GM23338 (cell line): ENCODE data around the gene FES. TPM values are rescaled to one million over a fixed set of nuclear protein-coding genes. Genes with fewer than 3 reads are reported as not detected.

Experiments used
- ATAC-seq: fragments of 200-7000 bp; cut with Tn5 transposase; 3 replicates; pipeline ENCODE4 v1.9.1; 2020
- DNase-seq: peaks from one replicate; pipeline ENCODE4 v3.0.0-alpha.2; 2015; ENCODE audit warnings: low spot score
- H2AFZ ChIP-seq: fragments of 200-600 bp; sonication (generic); 2 replicates; pipeline ENCODE4 v1.8.0; 2016; ENCODE audit warnings: antibody characterized with exemption, mild to moderate bottlenecking, moderate library complexity
- H3F3A ChIP-seq: fragments of 200-600 bp; sonication (generic); replicated peaks from 2 replicates; pipeline ENCODE4 v1.8.0; 2017; ENCODE audit warnings: antibody characterized with exemption, mixed run types, low read depth
- H3K27ac ChIP-seq: fragments of 200-600 bp; sonication (generic); 2 replicates; pipeline ENCODE4 v1.6.1; 2016; ENCODE audit warnings: low read depth
- H3K27me3 ChIP-seq: fragments of 200-600 bp; sonication (generic); 2 replicates; pipeline ENCODE4 v1.8.0; 2016; ENCODE audit warnings: mild to moderate bottlenecking, mixed run types, moderate library complexity; ENCODE audit not compliant: insufficient read depth
- H3K36me3 ChIP-seq: fragments of 200-600 bp; sonication (generic); 2 replicates; pipeline ENCODE4 v1.8.0; 2016; ENCODE audit warnings: mild to moderate bottlenecking; ENCODE audit not compliant: insufficient read depth
- H3K4me1 ChIP-seq: fragments of 200-600 bp; sonication (generic); 2 replicates; pipeline ENCODE4 v1.8.0; 2016; ENCODE audit warnings: mild to moderate bottlenecking, moderate library complexity; ENCODE audit not compliant: insufficient read depth
- H3K4me2 ChIP-seq: fragments of 200-600 bp; sonication (generic); 2 replicates; pipeline ENCODE4 v1.7.1; 2017; ENCODE audit warnings: mixed run types
- H3K4me3 ChIP-seq: fragments of 200-600 bp; sonication (generic); 2 replicates; pipeline ENCODE4 v1.6.1; 2016; ENCODE audit warnings: mixed run types
- H3K79me2 ChIP-seq: fragments of 200-600 bp; sonication (generic); replicated peaks from 2 replicates; pipeline ENCODE4 v1.8.0; 2017; ENCODE audit warnings: mild to moderate bottlenecking; ENCODE audit not compliant: insufficient read depth
- H3K9me2 ChIP-seq: fragments of 200-600 bp; sonication (generic); 2 replicates; pipeline ENCODE4 v1.8.0; 2017; ENCODE audit not compliant: insufficient read depth
- H4K20me1 ChIP-seq: fragments of 200-600 bp; sonication (generic); replicated peaks from 2 replicates; pipeline ENCODE4 v1.8.0; 2017; ENCODE audit warnings: mild to moderate bottlenecking; ENCODE audit not compliant: insufficient read depth
- H3K27ac Mint-ChIP-seq: 2 replicates; pipeline ENCODE4 v1.8.0; 2020; ENCODE audit warnings: inconsistent platforms, mild to moderate bottlenecking, moderate library complexity, mixed read lengths
- H3K27me3 Mint-ChIP-seq: 3 replicates; pipeline ENCODE4 v1.8.0; 2022; ENCODE audit warnings: low read depth, mild to moderate bottlenecking, moderate library complexity, mixed read lengths, inconsistent platforms; ENCODE audit not compliant: insufficient read depth, poor library complexity
- H3K36me3 Mint-ChIP-seq: 3 replicates; pipeline ENCODE4 v1.8.0; 2021; ENCODE audit warnings: low read depth, mild to moderate bottlenecking, inconsistent platforms, moderate library complexity, mixed read lengths
- H3K4me1 Mint-ChIP-seq: 3 replicates; pipeline ENCODE4 v1.8.0; 2020; ENCODE audit warnings: mild to moderate bottlenecking, inconsistent platforms, mixed read lengths
- H3K4me3 Mint-ChIP-seq: 3 replicates; pipeline ENCODE4 v1.8.0; 2021; ENCODE audit warnings: moderate library complexity, mild to moderate bottlenecking, inconsistent platforms, mixed read lengths
- H3K9me3 Mint-ChIP-seq: 3 replicates; pipeline ENCODE4 v1.8.0; 2020; ENCODE audit warnings: moderate library complexity, mild to moderate bottlenecking, inconsistent platforms, mixed read lengths
- CREB1 ChIP-seq: fragments of 250-450 bp; sonication (Bioruptor Pico); IDR thresholded peaks from 2 replicates; pipeline ENCODE4 v1.5.0; 2020; ENCODE audit warnings: low read depth, mild to moderate bottlenecking, moderate library complexity
- EZH2 ChIP-seq: fragments of 200-600 bp; sonication (generic); IDR thresholded peaks from one replicate; pipeline ENCODE4 v1.8.0; 2017; ENCODE audit warnings: antibody characterized with exemption, mild to moderate bottlenecking, low read depth; ENCODE audit not compliant: unreplicated experiment
- EZH2phosphoT487 ChIP-seq: fragments of 200-600 bp; sonication (generic); IDR thresholded peaks from one replicate; pipeline ENCODE4 v1.8.1; 2018; ENCODE audit warnings: antibody characterized with exemption; ENCODE audit not compliant: unreplicated experiment
- JUNB ChIP-seq: IDR thresholded peaks from one replicate; pipeline ENCODE4 v1.6.1; 2016; ENCODE audit warnings: antibody characterized with exemption; ENCODE audit not compliant: unreplicated experiment
- NANOG ChIP-seq: IDR thresholded peaks from 2 replicates; pipeline ENCODE4 v1.6.1; 2016; ENCODE audit warnings: antibody characterized with exemption, borderline replicate concordance
- POLR2AphosphoS5 ChIP-seq: IDR thresholded peaks from 2 replicates; pipeline ENCODE4 v1.6.1; 2016; ENCODE audit warnings: antibody characterized with exemption, low read depth
- STAT1 ChIP-seq: IDR thresholded peaks from one replicate; pipeline ENCODE4 v1.6.1; 2016; ENCODE audit warnings: antibody characterized with exemption; ENCODE audit not compliant: unreplicated experiment
- ZNF114 ChIP-seq: fragments of 250-450 bp; sonication (Bioruptor Pico); IDR thresholded peaks from 2 replicates; pipeline ENCODE4 v1.5.0; 2020; ENCODE audit warnings: mild to moderate bottlenecking, moderate library complexity
- ZNF331 ChIP-seq: fragments of 250-450 bp; sonication (Bioruptor Pico); IDR thresholded peaks from 2 replicates; pipeline ENCODE4 v1.5.0; 2020; ENCODE audit warnings: low read depth, mild to moderate bottlenecking, moderate library complexity
- polyA plus RNA-seq: library from polyadenylated mRNA; unstranded; fragments of >200 nt; fragmentation: Nextera tagmentation; extraction: Ambion mirVana; gene quantifications from 2 replicates; pipeline ENCODE4 v1.2.1, GENCODE V29; 2016
- total RNA-seq: library from RNA; depleted of rRNA; stranded (reverse); fragments of >200 nt; shearing (Covaris generic); gene quantifications from 2 replicates; pipeline ENCODE4 v1.2.3, GENCODE V29; 2014
- TF ChIP-seq, protein P1 (sequence below): IDR thresholded peaks from 2 replicates; pipeline ENCODE4 v1.6.1; 2016; ENCODE audit warnings: antibody characterized with exemption
- TF ChIP-seq, protein P2 (sequence below): fragments of 250-450 bp; sonication (Bioruptor Pico); IDR thresholded peaks from 2 replicates; pipeline ENCODE4 v1.5.0; 2020; ENCODE audit warnings: mild to moderate bottlenecking, moderate library complexity
- TF ChIP-seq, protein P3 (sequence below), 2 experiments: fragments of 200-600 bp in 1 of 2; sonication (generic) in 1 of 2; conservative IDR thresholded peaks; 2 replicates each; pipeline versions ENCODE4 v1.5.1 to v1.6.1; 2016 to 2017; ENCODE audit warnings: antibody characterized with exemption in 2 of 2, low read depth in 2 of 2, mild to moderate bottlenecking in 2 of 2, moderate library complexity in 1 of 2
- TF ChIP-seq, protein P4 (sequence below): IDR thresholded peaks from one replicate; pipeline ENCODE4 v1.6.1; 2018; ENCODE audit warnings: antibody characterized with exemption; ENCODE audit not compliant: unreplicated experiment

The FES gene
- total and polyA plus RNA-seq, 2 experiments from 2014 or later, result 2.7 to 14.4 TPM

DNA sequence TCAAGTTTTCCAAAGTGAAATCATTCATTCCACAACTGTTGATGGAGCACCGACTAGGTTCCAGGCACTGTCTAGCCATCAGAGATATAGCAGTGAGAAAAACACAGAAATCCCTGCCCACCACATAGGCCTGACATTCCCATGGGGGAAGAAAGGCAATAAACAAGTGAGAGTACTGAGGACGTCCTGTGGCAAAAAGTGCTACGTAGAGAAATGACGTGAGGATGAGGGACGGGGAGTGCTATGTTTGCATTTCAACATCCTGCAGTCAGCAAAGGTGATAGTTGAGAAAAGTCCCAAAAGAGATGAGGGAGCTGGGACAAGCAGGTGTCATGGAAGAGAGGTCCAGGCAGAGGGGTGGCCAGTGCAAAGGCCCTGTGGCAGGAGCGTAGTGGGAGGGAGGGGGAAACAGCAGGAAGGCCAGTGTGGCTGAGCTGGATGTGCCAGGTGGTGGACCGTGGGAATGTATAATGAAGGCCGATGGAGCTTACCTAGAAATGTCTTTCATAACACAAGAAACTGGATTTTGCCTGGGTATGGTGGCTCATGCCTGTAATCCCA lies 26.3 kb upstream of the FES start:
- no peak overlapping the region for H3K27ac Mint-ChIP-seq

More for the DNA sequence above, 26.3 kb upstream of the FES start:
- no peak for TF ChIP-seq STAT1
- no peak for TF ChIP-seq EZH2
- no peak for TF ChIP-seq EZH2phosphoT487
- no peak for TF ChIP-seq ZNF331 (CRISPR knock-in tag)
- TF ChIP-seq NANOG, result no peak
- no peak for TF ChIP-seq ZNF114
- TF ChIP-seq JUNB, result no peak
- TF ChIP-seq, protein P1, sequence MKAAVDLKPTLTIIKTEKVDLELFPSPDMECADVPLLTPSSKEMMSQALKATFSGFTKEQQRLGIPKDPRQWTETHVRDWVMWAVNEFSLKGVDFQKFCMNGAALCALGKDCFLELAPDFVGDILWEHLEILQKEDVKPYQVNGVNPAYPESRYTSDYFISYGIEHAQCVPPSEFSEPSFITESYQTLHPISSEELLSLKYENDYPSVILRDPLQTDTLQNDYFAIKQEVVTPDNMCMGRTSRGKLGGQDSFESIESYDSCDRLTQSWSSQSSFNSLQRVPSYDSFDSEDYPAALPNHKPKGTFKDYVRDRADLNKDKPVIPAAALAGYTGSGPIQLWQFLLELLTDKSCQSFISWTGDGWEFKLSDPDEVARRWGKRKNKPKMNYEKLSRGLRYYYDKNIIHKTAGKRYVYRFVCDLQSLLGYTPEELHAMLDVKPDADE, result no peak
- no peak for TF ChIP-seq POLR2AphosphoS5
- TF ChIP-seq, protein P2, sequence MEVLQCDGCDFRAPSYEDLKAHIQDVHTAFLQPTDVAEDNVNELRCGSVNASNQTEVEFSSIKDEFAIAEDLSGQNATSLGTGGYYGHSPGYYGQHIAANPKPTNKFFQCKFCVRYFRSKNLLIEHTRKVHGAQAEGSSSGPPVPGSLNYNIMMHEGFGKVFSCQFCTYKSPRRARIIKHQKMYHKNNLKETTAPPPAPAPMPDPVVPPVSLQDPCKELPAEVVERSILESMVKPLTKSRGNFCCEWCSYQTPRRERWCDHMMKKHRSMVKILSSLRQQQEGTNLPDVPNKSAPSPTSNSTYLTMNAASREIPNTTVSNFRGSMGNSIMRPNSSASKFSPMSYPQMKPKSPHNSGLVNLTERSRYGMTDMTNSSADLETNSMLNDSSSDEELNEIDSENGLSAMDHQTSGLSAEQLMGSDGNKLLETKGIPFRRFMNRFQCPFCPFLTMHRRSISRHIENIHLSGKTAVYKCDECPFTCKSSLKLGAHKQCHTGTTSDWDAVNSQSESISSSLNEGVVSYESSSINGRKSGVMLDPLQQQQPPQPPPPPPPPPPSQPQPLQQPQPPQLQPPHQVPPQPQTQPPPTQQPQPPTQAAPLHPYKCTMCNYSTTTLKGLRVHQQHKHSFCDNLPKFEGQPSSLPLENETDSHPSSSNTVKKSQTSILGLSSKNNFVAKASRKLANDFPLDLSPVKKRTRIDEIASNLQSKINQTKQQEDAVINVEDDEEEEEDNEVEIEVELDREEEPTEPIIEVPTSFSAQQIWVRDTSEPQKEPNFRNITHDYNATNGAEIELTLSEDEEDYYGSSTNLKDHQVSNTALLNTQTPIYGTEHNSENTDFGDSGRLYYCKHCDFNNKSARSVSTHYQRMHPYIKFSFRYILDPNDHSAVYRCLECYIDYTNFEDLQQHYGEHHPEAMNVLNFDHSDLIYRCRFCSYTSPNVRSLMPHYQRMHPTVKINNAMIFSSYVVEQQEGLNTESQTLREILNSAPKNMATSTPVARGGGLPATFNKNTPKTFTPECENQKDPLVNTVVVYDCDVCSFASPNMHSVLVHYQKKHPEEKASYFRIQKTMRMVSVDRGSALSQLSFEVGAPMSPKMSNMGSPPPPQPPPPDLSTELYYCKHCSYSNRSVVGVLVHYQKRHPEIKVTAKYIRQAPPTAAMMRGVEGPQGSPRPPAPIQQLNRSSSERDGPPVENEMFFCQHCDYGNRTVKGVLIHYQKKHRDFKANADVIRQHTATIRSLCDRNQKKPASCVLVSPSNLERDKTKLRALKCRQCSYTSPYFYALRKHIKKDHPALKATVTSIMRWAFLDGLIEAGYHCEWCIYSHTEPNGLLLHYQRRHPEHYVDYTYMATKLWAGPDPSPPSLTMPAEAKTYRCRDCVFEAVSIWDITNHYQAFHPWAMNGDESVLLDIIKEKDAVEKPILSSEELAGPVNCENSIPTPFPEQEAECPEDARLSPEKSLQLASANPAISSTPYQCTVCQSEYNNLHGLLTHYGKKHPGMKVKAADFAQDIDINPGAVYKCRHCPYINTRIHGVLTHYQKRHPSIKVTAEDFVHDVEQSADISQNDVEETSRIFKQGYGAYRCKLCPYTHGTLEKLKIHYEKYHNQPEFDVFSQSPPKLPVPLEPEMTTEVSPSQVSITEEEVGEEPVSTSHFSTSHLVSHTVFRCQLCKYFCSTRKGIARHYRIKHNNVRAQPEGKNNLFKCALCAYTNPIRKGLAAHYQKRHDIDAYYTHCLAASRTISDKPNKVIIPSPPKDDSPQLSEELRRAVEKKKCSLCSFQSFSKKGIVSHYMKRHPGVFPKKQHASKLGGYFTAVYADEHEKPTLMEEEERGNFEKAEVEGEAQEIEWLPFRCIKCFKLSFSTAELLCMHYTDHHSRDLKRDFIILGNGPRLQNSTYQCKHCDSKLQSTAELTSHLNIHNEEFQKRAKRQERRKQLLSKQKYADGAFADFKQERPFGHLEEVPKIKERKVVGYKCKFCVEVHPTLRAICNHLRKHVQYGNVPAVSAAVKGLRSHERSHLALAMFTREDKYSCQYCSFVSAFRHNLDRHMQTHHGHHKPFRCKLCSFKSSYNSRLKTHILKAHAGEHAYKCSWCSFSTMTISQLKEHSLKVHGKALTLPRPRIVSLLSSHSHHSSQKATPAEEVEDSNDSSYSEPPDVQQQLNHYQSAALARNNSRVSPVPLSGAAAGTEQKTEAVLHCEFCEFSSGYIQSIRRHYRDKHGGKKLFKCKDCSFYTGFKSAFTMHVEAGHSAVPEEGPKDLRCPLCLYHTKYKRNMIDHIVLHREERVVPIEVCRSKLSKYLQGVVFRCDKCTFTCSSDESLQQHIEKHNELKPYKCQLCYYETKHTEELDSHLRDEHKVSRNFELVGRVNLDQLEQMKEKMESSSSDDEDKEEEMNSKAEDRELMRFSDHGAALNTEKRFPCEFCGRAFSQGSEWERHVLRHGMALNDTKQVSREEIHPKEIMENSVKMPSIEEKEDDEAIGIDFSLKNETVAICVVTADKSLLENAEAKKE (CRISPR knock-in tag), result no peak
- TF ChIP-seq, protein P3, sequence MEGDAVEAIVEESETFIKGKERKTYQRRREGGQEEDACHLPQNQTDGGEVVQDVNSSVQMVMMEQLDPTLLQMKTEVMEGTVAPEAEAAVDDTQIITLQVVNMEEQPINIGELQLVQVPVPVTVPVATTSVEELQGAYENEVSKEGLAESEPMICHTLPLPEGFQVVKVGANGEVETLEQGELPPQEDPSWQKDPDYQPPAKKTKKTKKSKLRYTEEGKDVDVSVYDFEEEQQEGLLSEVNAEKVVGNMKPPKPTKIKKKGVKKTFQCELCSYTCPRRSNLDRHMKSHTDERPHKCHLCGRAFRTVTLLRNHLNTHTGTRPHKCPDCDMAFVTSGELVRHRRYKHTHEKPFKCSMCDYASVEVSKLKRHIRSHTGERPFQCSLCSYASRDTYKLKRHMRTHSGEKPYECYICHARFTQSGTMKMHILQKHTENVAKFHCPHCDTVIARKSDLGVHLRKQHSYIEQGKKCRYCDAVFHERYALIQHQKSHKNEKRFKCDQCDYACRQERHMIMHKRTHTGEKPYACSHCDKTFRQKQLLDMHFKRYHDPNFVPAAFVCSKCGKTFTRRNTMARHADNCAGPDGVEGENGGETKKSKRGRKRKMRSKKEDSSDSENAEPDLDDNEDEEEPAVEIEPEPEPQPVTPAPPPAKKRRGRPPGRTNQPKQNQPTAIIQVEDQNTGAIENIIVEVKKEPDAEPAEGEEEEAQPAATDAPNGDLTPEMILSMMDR (conservative IDR thresholded peaks at IDR 0.05; ENCODE audit: low read depth in 2 of 2), result no peak
- TF ChIP-seq, protein P4, sequence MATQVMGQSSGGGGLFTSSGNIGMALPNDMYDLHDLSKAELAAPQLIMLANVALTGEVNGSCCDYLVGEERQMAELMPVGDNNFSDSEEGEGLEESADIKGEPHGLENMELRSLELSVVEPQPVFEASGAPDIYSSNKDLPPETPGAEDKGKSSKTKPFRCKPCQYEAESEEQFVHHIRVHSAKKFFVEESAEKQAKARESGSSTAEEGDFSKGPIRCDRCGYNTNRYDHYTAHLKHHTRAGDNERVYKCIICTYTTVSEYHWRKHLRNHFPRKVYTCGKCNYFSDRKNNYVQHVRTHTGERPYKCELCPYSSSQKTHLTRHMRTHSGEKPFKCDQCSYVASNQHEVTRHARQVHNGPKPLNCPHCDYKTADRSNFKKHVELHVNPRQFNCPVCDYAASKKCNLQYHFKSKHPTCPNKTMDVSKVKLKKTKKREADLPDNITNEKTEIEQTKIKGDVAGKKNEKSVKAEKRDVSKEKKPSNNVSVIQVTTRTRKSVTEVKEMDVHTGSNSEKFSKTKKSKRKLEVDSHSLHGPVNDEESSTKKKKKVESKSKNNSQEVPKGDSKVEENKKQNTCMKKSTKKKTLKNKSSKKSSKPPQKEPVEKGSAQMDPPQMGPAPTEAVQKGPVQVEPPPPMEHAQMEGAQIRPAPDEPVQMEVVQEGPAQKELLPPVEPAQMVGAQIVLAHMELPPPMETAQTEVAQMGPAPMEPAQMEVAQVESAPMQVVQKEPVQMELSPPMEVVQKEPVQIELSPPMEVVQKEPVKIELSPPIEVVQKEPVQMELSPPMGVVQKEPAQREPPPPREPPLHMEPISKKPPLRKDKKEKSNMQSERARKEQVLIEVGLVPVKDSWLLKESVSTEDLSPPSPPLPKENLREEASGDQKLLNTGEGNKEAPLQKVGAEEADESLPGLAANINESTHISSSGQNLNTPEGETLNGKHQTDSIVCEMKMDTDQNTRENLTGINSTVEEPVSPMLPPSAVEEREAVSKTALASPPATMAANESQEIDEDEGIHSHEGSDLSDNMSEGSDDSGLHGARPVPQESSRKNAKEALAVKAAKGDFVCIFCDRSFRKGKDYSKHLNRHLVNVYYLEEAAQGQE, result no peak
- no peak for TF ChIP-seq CREB1
- Histone ChIP-seq H2AFZ (no peak overlapping the region), H3K27me3 (no peaks in the 10 kb centered on the region), H3K27ac (no peak overlapping the region), H3K4me1 (peaks cover 8% of the 10 kb centered on the region), H3K4me2 (no peak overlapping the region), H3K36me3 (no peaks in the 10 kb centered on the region), H3K79me2 (no peaks in the 10 kb centered on the region), H3K4me3 (no peak overlapping the region), H3K9me2 (no peaks in the 10 kb centered on the region), H3F3A (no peaks in the 10 kb centered on the region), H4K20me1 (no peaks in the 10 kb centered on the region)
- DNase-seq (no peak), ATAC-seq (no peak)
- Mint-ChIP-seq H3K4me1 (peaks cover 9% of the 10 kb centered on the region), H3K36me3 (no peaks in the 10 kb centered on the region), H3K27me3 (peaks cover 12% of the 10 kb centered on the region), H3K4me3 (no peak overlapping the region), H3K9me3 (no peaks in the 10 kb centered on the region)
